Uterus (tissue), 2 donors: ENCODE measurements around the gene C1orf174.

Source experiments
- CTCF ChIP-seq, 4 experiments: fragments of 200-600 bp in 2 of 4; fragments of 450-650 bp in 2 of 4; sonication (generic) in 2 of 4; IDR thresholded peaks; one replicate each; pipeline ENCODE4 v1.5.1; 2016 to 2019; ENCODE audit warnings: antibody characterized with exemption in 4 of 4, mild to moderate bottlenecking in 2 of 4, moderate library complexity in 1 of 4
- POLR2A ChIP-seq, 2 donors: fragments of 450-650 bp; IDR thresholded peaks; one replicate each; pipeline ENCODE4 v1.6.1; 2016; ENCODE audit warnings: antibody characterized with exemption in 2 of 2, mild to moderate bottlenecking in 1 of 2, moderate library complexity in 1 of 2

GRCh38 chr1:3893190-3893589, 6.9 kb downstream of the C1orf174 start:
- TF ChIP-seq POLR2A (IDR thresholded peaks at IDR 0.05) (no peak), CTCF (IDR thresholded peaks at IDR 0.05) (no peak)
